ENCODE measurements around the gene TIMP4. TPM values are rescaled to one million over a fixed set of nuclear protein-coding genes. Genes with fewer than 3 reads are reported as not detected.

TIMP4 gene
- total RNA-seq: 0.16 to 0.45 TPM (median 0.18 TPM) in 3 replicates

- Mint-ChIP-seq H3K36me3 (no peaks in the 10 kb centered on the region), H3K9me3 (no peaks in the 10 kb centered on the region), H3K27me3 (ENCODE audit: low read depth) (peaks cover 22% of the 10 kb centered on the region), H3K4me3 (peak within 1 kb of the TSS; percentile 64), H3K4me1 (peaks cover 13% of the 10 kb centered on the region), H3K27ac (no peak within 1 kb of the TSS)
- DNase-seq (ENCODE audit: low spot score in 2 of 2, unreplicated experiment in 2 of 2): peak in 1 of 2 experiments; percentile 50
- TF ChIP-seq CTCF (IDR thresholded peaks at IDR 0.05; ENCODE audit: unreplicated experiment): no peak
These were observed at the start of gene TIMP4 for GRCh38 chr3:12158387-12159226. Gene TIMP4 (minus strand): TSS chr3:12158912. CDS start chr3:12158840, 72 bp downstream.

GRCh38 chr3:12205171-12205570, 46.5 kb upstream of the TIMP4 start:
- Mint-ChIP-seq H3K4me3 (no peak overlapping the region), H3K4me1 (no peaks in the 10 kb centered on the region), H3K9me3 (peaks cover 14% of the 10 kb centered on the region), H3K27me3 (ENCODE audit: low read depth) (no peaks in the 10 kb centered on the region), H3K27ac (no peak overlapping the region), H3K36me3 (peaks cover 5% of the 10 kb centered on the region)
- DNase-seq (ENCODE audit: low spot score in 2 of 2, unreplicated experiment in 2 of 2): no peak
- TF ChIP-seq CTCF (IDR thresholded peaks at IDR 0.05; ENCODE audit: unreplicated experiment): no peak

- no peaks in the 10 kb centered on the region for H3K36me3 Mint-ChIP-seq
- no peaks in the 10 kb centered on the region for H3K4me1 Mint-ChIP-seq
- peaks cover 8% of the 10 kb centered on the region for H3K9me3 Mint-ChIP-seq
- H3K27ac Mint-ChIP-seq: no peak overlapping the region
- TF ChIP-seq CTCF (IDR thresholded peaks at IDR 0.05; ENCODE audit: unreplicated experiment): no peak
- H3K4me3 Mint-ChIP-seq: no peak overlapping the region
- no peaks in the 10 kb centered on the region for H3K27me3 Mint-ChIP-seq (ENCODE audit: low read depth)
- DNase-seq (ENCODE audit: low spot score in 2 of 2, unreplicated experiment in 2 of 2): no peak
These were observed 43.1 kb upstream of the TIMP4 start for GRCh38 chr3:12201813-12202212.

GRCh38 chr3:12198301-12198700, 39.6 kb upstream of the TIMP4 start:
- H3K9me3 Mint-ChIP-seq: no peaks in the 10 kb centered on the region
- H3K36me3 Mint-ChIP-seq: no peaks in the 10 kb centered on the region
- TF ChIP-seq CTCF (IDR thresholded peaks at IDR 0.05; ENCODE audit: unreplicated experiment): no peak
- DNase-seq (ENCODE audit: low spot score in 2 of 2, unreplicated experiment in 2 of 2): no peak
- no peaks in the 10 kb centered on the region for H3K27me3 Mint-ChIP-seq (ENCODE audit: low read depth)
- no peak overlapping the region for H3K4me3 Mint-ChIP-seq
- peaks cover 3% of the 10 kb centered on the region for H3K4me1 Mint-ChIP-seq
- H3K27ac Mint-ChIP-seq: no peak overlapping the region

GRCh38 chr3:12197475-12197874, 38.8 kb upstream of the TIMP4 start:
- TF ChIP-seq CTCF (IDR thresholded peaks at IDR 0.05; ENCODE audit: unreplicated experiment): no peak

More at GRCh38 chr3:12197475-12197874, 38.8 kb upstream of the TIMP4 start:
- Mint-ChIP-seq H3K9me3 (no peaks in the 10 kb centered on the region), H3K36me3 (no peaks in the 10 kb centered on the region), H3K27me3 (ENCODE audit: low read depth) (no peaks in the 10 kb centered on the region), H3K27ac (no peak overlapping the region), H3K4me1 (peaks cover 3% of the 10 kb centered on the region), H3K4me3 (no peak overlapping the region)
- DNase-seq (ENCODE audit: low spot score in 2 of 2, unreplicated experiment in 2 of 2): no peak
